GM21360 (cell line): ENCODE measurements around the gene PTDSS2.

Experiments
- ATAC-seq: cut with Tn5 transposase; IDR thresholded peaks from one replicate; pipeline ENCODE4 v1.9.1; 2021; ENCODE audit warnings: mild to moderate bottlenecking, moderate library complexity; ENCODE audit not compliant: unreplicated experiment

PTDSS2 gene

DNA sequence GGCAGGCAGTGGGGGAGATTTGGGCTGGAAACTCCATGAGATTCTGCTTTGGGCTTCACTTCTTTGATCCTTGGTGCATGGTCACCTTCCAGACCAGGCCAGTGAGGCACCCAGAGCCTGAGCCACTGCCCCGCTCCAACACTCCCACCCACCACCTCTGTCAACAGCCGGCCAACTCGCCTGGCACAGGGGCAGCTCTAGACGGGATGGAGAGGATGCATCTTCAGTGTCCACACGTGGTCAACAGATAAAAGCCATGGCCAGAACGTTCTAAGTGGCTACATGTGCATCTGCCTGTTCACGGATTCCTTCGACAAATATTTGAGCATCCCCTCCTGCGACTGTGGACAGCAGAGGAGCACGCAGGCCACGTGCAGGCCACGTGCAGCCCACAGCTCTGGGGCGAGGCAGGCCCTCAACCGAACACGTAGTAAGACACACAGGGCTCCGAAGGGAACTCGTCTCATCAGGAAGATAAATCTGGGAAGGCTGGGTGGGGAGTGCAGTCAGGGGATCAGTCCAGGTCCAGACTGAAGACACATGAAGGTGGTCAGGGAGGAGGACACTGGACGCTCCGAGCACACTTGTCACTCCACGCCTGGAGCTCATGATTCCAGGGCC lies 88.5 kb downstream of the PTDSS2 start:
- ATAC-seq, result no peak

GRCh38 chr11:539971-540481 lies 89.9 kb downstream of the PTDSS2 start:
- no peak for ATAC-seq
